ENCODE measurements around the gene SYMPK.
"Not testable (repeated sequence)": the region's sequence is repeated elsewhere in the genome, so short reads cannot be mapped to it uniquely, and the experiment has no call there.

DNA sequence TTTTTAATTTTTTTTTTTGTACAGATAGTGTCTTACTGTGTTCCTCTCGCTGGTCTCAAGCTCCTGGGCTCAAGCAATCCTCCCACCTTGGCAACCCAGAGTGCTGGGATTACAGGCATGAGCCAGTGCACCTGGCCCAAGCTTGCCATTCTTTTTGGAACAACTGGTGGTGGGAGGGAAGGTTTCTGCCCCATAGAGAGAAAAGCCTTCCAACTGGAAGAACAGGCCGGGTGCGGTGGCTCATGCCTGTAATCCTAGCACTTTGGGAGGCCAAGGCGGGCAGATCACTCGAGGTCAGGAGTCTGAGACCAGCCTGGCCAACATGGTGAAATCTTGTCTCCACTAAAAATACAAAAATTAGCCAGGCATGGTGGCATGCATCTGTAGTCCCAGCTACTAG lies 63.4 kb downstream of the SYMPK start:
- not testable (repeated sequence) for TF ChIP-seq POLR2A (IDR thresholded peaks at IDR 0.05)
- TF ChIP-seq, protein P1, sequence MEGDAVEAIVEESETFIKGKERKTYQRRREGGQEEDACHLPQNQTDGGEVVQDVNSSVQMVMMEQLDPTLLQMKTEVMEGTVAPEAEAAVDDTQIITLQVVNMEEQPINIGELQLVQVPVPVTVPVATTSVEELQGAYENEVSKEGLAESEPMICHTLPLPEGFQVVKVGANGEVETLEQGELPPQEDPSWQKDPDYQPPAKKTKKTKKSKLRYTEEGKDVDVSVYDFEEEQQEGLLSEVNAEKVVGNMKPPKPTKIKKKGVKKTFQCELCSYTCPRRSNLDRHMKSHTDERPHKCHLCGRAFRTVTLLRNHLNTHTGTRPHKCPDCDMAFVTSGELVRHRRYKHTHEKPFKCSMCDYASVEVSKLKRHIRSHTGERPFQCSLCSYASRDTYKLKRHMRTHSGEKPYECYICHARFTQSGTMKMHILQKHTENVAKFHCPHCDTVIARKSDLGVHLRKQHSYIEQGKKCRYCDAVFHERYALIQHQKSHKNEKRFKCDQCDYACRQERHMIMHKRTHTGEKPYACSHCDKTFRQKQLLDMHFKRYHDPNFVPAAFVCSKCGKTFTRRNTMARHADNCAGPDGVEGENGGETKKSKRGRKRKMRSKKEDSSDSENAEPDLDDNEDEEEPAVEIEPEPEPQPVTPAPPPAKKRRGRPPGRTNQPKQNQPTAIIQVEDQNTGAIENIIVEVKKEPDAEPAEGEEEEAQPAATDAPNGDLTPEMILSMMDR (IDR thresholded peaks at IDR 0.05), result not testable (repeated sequence)

All from Peyer's patch (tissue), 4 donors.